Testis (tissue), 2 donors: ENCODE measurements around the gene NCR2.

Experiments used
- CTCF ChIP-seq, 3 experiments: fragments of 450-650 bp in 2 of 3; fragments of 200-600 bp in 1 of 3; sonication (generic) in 1 of 3; IDR thresholded peaks; one replicate each; pipeline ENCODE4 v1.5.1; 2016 to 2019; ENCODE audit warnings: antibody characterized with exemption in 3 of 3, mild to moderate bottlenecking in 2 of 3, moderate library complexity in 1 of 3
- POLR2A ChIP-seq: fragments of 450-650 bp; IDR thresholded peaks from one replicate; pipeline ENCODE4 v1.6.1; 2017; ENCODE audit warnings: antibody characterized with exemption, mild to moderate bottlenecking, moderate library complexity

DNA sequence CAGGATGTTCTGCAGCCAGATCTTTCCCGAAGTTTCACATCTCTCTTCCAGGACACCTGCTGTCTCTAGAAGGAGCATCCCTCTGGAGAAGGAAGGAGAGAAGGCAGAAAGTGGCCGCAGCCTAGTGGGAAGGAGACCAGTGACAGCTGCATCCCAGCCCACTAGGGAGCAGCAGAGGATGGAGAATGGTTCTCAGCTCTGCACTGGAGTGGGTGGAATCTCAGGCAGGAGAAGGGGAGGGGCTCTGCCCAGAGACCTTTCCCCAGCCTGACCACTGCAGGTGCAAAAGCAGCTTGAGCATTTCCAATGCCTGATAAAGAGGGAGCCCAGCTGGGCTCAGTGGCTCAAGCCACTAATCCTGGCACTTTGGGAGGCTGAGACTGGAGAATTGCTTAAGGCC, 32.3 kb downstream of the NCR2 start:
- TF ChIP-seq CTCF (IDR thresholded peaks at IDR 0.05) = peak; percentile 43 to 59 (median 51)
- TF ChIP-seq POLR2A = no peak
